Esophagus squamous epithelium (tissue), 4 donors: ENCODE measurements around the gene GEMIN8.

Source experiments
- CTCF ChIP-seq, 6 experiments: fragments of 450-650 bp in 4 of 6; fragments of 200-600 bp in 2 of 6; sonication (generic) in 2 of 6; IDR thresholded peaks; one replicate each; pipeline ENCODE4 v1.5.1; 2016 to 2019; ENCODE audit warnings: antibody characterized with exemption in 6 of 6, mild to moderate bottlenecking in 4 of 6, moderate library complexity in 4 of 6
- POLR2A ChIP-seq, 4 donors: fragments of 450-650 bp; IDR thresholded peaks; one replicate each; pipeline ENCODE4 v1.6.1; 2017; ENCODE audit warnings: antibody characterized with exemption in 4 of 4, mild to moderate bottlenecking in 4 of 4, moderate library complexity in 3 of 4

- TF ChIP-seq CTCF (IDR thresholded peaks at IDR 0.05) (no peak), POLR2A (IDR thresholded peaks at IDR 0.05) (no peak)
Measured at GRCh38 chrX:14015294-14015693, 14.4 kb downstream of the GEMIN8 start.
